Measurements from ENCODE around the gene TMEM125. TPM values are rescaled to one million over a fixed set of nuclear protein-coding genes. Genes with fewer than 3 reads are reported as not detected.

TMEM125 gene
- total RNA-seq, 1 donor from 2014 or later, result 0.64 TPM

DNA sequence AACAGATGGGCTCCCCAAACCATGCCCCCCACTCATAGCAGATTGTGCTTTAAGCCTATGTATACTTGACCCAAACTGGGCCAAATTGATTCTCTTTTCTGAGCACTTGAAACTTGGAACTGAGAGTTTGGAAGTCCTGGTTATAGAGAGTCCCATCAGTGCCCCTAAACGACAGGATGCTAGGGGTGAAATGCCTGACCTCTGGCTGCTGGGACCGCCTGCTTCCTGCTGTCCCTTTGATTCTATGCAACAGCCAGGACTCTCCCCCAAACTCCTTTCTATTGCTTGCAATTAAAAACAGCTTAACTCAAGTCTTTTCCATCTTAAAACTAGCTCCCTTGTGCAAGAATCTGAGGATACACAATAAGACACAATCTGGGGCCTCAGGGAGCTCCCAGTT, 10.9 kb downstream of the TMEM125 start:
- Histone ChIP-seq H3K4me1 (ENCODE audit: insufficient read depth, low read length) (no peaks in the 10 kb centered on the region), H4K20me1 (ENCODE audit: insufficient read depth, low read length) (no peaks in the 10 kb centered on the region)
- H3K27ac Mint-ChIP-seq (ENCODE audit: unreplicated experiment), result no peak overlapping the region

DNA sequence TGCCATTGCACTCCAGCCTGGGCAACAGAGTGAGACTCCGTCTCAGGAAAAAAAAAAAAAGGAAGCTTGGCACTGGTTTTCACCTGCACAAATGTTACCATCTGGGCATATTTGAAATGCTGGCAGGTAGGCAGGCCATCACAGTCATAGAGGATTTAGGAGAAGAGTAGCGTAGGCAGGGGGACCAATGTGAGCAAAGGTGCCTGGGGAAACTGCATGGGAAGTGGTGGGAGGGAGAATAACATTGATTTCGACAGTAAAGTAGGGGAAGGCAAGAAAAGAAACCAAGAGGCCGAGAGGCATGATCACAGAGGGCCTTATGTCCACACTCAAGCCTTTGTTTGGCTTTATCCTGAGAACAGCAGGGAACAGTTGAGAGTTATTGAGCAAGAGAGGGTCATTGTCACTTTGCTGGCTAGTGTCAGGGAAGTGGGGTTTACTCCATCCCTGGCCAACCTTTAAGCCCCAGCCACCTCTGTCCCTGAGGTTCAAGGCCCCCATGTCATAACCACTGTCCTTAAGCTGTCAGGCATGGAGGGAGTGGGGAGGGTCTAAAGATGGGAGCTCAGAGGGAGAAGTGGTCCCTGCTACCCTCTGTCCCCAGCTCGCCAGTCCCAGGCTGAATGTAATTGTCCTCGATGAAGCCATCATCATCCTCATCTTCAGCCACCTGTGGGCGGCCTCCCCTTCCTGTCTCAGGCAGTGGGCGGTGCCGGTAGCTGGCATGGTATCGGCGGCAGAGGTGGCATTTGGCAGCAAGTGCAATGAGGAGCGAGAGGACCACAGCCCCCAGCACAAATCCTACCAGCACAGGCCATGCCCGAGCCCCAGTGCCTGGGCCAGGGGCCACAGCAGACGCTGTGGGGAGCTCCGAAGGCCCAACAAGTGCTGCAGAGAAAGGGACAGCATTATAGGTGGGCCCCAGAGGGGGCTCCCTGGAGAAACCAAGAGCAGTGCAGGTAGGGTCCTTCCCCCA, 12.7 kb downstream of the TMEM125 start:
- no peaks in the 10 kb centered on the region for H3K79me2 ChIP-seq (ENCODE audit: insufficient read depth, low read length)
- FAIRE-seq (no peak), DNase-seq (ENCODE audit: low read depth) (no peak)
- Mint-ChIP-seq H3K36me3 (ENCODE audit: low read depth, unreplicated experiment) (peaks cover 7% of the 10 kb centered on the region), H3K9me3 (ENCODE audit: unreplicated experiment) (peaks cover 5% of the 10 kb centered on the region), H3K4me1 (ENCODE audit: low read depth, unreplicated experiment) (peaks cover 2% of the 10 kb centered on the region), H3K27ac (ENCODE audit: unreplicated experiment) (no peak overlapping the region), H3K4me3 (ENCODE audit: unreplicated experiment) (no peak overlapping the region), H3K27me3 (ENCODE audit: low read depth, unreplicated experiment) (peaks cover 29% of the 10 kb centered on the region)
- H3K27me3 ChIP-seq (ENCODE audit: insufficient read depth, low read length), result peaks cover 4% of the 10 kb centered on the region
- no peak overlapping the region for H2AFZ ChIP-seq (ENCODE audit: low read depth, low read length)
- no peak overlapping the region for H3K27ac ChIP-seq (ENCODE audit: low read depth, low read length)
- no peaks in the 10 kb centered on the region for H3K9me3 ChIP-seq (ENCODE audit: insufficient read depth, low read depth, low read length)
- H4K20me1 ChIP-seq (ENCODE audit: insufficient read depth, low read length), result no peaks in the 10 kb centered on the region
- H3K4me3 ChIP-seq (ENCODE audit: insufficient read depth, low read depth, low read length), result no peak overlapping the region
- TF ChIP-seq EZH2 (IDR thresholded peaks at IDR 0.05; ENCODE audit: insufficient read depth, low read length), result no peak
- TF ChIP-seq, protein P1, sequence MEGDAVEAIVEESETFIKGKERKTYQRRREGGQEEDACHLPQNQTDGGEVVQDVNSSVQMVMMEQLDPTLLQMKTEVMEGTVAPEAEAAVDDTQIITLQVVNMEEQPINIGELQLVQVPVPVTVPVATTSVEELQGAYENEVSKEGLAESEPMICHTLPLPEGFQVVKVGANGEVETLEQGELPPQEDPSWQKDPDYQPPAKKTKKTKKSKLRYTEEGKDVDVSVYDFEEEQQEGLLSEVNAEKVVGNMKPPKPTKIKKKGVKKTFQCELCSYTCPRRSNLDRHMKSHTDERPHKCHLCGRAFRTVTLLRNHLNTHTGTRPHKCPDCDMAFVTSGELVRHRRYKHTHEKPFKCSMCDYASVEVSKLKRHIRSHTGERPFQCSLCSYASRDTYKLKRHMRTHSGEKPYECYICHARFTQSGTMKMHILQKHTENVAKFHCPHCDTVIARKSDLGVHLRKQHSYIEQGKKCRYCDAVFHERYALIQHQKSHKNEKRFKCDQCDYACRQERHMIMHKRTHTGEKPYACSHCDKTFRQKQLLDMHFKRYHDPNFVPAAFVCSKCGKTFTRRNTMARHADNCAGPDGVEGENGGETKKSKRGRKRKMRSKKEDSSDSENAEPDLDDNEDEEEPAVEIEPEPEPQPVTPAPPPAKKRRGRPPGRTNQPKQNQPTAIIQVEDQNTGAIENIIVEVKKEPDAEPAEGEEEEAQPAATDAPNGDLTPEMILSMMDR (IDR thresholded peaks at IDR 0.05; ENCODE audit: insufficient read depth, low read depth, low read length), result no peak
- no peaks in the 10 kb centered on the region for H3K4me1 ChIP-seq (ENCODE audit: insufficient read depth, low read length)
- H3K4me2 ChIP-seq (ENCODE audit: low read length), result no peak overlapping the region
- H3K36me3 ChIP-seq (ENCODE audit: insufficient read depth, low read length), result no peaks in the 10 kb centered on the region
- no peak overlapping the region for H3K9ac ChIP-seq (ENCODE audit: low read length)

More for the DNA sequence above, 10.9 kb downstream of the TMEM125 start:
- peaks cover 6% of the 10 kb centered on the region for H3K27me3 ChIP-seq (ENCODE audit: insufficient read depth, low read length)
- no peak for FAIRE-seq
- TF ChIP-seq, protein P1 (IDR thresholded peaks at IDR 0.05; ENCODE audit: insufficient read depth, low read depth, low read length), result no peak
- TF ChIP-seq EZH2 (IDR thresholded peaks at IDR 0.05; ENCODE audit: insufficient read depth, low read length), result no peak
- H3K9ac ChIP-seq (ENCODE audit: low read length), result no peak overlapping the region
- peaks cover 6% of the 10 kb centered on the region for H3K9me3 Mint-ChIP-seq (ENCODE audit: unreplicated experiment)
- H3K4me3 Mint-ChIP-seq (ENCODE audit: unreplicated experiment), result no peak overlapping the region
- H3K4me2 ChIP-seq (ENCODE audit: low read length), result no peak overlapping the region
- DNase-seq (ENCODE audit: low read depth), result no peak
- H3K36me3 Mint-ChIP-seq (ENCODE audit: low read depth, unreplicated experiment), result peaks cover 7% of the 10 kb centered on the region
- H3K36me3 ChIP-seq (ENCODE audit: insufficient read depth, low read length), result no peaks in the 10 kb centered on the region
- no peaks in the 10 kb centered on the region for H3K9me3 ChIP-seq (ENCODE audit: insufficient read depth, low read depth, low read length)
- H3K27me3 Mint-ChIP-seq (ENCODE audit: low read depth, unreplicated experiment), result peaks cover 26% of the 10 kb centered on the region
- no peak overlapping the region for H2AFZ ChIP-seq (ENCODE audit: low read depth, low read length)
- no peaks in the 10 kb centered on the region for H3K4me1 Mint-ChIP-seq (ENCODE audit: low read depth, unreplicated experiment)
- H3K27ac ChIP-seq (ENCODE audit: low read depth, low read length), result no peak overlapping the region
- no peak overlapping the region for H3K4me3 ChIP-seq (ENCODE audit: insufficient read depth, low read depth, low read length)
- no peaks in the 10 kb centered on the region for H3K79me2 ChIP-seq (ENCODE audit: insufficient read depth, low read length)

DNA sequence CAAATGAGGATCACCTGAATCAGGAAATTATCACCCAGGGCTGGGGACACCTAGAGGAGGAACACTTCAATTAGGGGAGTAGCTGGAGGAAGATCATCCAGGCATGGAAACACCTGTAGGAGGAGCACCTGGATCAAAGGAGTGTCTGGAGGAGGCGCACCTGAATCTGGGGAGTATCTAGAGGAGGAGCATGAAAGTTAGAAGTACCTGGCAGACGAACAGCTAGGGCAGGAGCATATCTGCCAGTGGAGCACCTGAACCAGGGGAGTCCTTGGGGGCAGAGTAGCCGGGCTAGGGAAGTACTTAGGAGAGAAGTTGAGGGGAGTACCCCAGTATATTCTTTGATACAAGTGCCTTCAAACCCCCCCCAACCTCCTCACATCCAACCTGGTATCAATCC, 14.3 kb downstream of the TMEM125 start:
- H3K9me3 Mint-ChIP-seq (ENCODE audit: unreplicated experiment), result peaks cover 2% of the 10 kb centered on the region
- Histone ChIP-seq H3K9me3 (ENCODE audit: insufficient read depth, low read depth, low read length) (no peaks in the 10 kb centered on the region), H3K4me2 (ENCODE audit: low read length) (no peak overlapping the region), H3K9ac (ENCODE audit: low read length) (no peak overlapping the region), H3K27ac (ENCODE audit: low read depth, low read length) (no peak overlapping the region), H3K36me3 (ENCODE audit: insufficient read depth, low read length) (no peaks in the 10 kb centered on the region), H4K20me1 (ENCODE audit: insufficient read depth, low read length) (no peaks in the 10 kb centered on the region), H2AFZ (ENCODE audit: low read depth, low read length) (no peak overlapping the region), H3K4me1 (ENCODE audit: insufficient read depth, low read length) (no peaks in the 10 kb centered on the region), H3K4me3 (ENCODE audit: insufficient read depth, low read depth, low read length) (no peak overlapping the region), H3K79me2 (ENCODE audit: insufficient read depth, low read length) (no peaks in the 10 kb centered on the region), H3K27me3 (ENCODE audit: insufficient read depth, low read length) (peaks cover 6% of the 10 kb centered on the region)
- H3K4me1 Mint-ChIP-seq (ENCODE audit: low read depth, unreplicated experiment), result peaks cover 2% of the 10 kb centered on the region
- peaks cover 33% of the 10 kb centered on the region for H3K27me3 Mint-ChIP-seq (ENCODE audit: low read depth, unreplicated experiment)
- DNase-seq (ENCODE audit: low read depth) (no peak), FAIRE-seq (no peak)
- H3K36me3 Mint-ChIP-seq (ENCODE audit: low read depth, unreplicated experiment), result peaks cover 7% of the 10 kb centered on the region
- TF ChIP-seq, protein P1 (IDR thresholded peaks at IDR 0.05; ENCODE audit: insufficient read depth, low read depth, low read length), result no peak
- TF ChIP-seq EZH2 (IDR thresholded peaks at IDR 0.05; ENCODE audit: insufficient read depth, low read length), result no peak
- H3K4me3 Mint-ChIP-seq (ENCODE audit: unreplicated experiment), result no peak overlapping the region
- H3K27ac Mint-ChIP-seq (ENCODE audit: unreplicated experiment), result no peak overlapping the region
